A204.1 (cell line): Measurements from ENCODE around the gene IFT88.

Experiments
- FAIRE-seq: peaks from 2 replicates; lab custom pipeline; 2012; peaks lifted over from hg19 to GRCh38; lab: Jason Lieb, UNC

IFT88 gene, protein sequence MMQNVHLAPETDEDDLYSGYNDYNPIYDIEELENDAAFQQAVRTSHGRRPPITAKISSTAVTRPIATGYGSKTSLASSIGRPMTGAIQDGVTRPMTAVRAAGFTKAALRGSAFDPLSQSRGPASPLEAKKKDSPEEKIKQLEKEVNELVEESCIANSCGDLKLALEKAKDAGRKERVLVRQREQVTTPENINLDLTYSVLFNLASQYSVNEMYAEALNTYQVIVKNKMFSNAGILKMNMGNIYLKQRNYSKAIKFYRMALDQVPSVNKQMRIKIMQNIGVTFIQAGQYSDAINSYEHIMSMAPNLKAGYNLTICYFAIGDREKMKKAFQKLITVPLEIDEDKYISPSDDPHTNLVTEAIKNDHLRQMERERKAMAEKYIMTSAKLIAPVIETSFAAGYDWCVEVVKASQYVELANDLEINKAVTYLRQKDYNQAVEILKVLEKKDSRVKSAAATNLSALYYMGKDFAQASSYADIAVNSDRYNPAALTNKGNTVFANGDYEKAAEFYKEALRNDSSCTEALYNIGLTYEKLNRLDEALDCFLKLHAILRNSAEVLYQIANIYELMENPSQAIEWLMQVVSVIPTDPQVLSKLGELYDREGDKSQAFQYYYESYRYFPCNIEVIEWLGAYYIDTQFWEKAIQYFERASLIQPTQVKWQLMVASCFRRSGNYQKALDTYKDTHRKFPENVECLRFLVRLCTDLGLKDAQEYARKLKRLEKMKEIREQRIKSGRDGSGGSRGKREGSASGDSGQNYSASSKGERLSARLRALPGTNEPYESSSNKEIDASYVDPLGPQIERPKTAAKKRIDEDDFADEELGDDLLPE

DNA sequence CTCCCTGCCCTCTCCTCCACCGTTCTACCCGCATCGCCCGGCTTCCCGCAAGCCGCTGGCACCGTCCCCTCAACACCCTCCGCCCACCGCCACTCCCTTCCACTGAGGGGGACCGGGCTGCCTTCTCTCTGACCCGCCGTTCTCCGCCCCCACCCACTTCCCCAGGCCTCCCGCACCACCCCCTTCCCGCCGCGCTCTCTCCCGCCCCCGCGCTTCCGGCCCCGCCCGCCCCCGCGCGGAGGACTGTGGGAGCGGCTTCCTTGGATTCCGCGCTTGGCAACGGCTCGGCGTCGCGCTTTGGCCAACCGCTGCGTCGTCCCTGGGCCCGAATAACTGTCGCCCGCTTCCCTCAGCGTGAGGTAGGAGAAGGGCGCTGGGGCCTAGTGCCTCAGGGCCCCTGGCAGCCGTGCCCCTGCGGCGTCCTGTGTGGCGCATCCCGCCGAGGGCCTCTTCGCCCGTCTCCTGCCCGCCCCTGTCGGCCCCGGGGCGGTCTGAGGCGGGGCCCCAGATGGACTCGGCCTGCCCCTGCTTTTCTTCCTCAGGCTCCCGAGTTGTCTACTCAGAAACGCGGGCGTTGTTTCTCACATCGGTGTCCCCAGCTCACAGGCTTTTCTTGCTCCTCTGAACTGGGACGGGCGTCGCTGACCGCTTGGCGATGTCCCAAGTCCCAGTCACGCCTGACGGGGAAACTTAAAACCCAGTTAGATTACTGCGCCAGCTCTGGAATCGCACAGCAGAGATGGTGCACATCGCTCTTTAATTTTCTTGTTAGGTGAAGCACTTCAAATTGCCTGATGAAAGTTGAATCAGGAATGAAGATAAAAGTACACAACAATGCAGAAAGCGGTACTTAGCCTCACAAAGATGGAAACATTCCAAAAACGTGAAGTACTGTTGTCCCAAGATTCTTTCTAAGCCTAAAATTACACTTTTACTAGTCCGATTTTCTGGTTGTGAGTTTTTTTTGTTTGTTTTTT is at the start of gene IFT88:
IFT88 (plus strand) TSS at position 260 of the 977 bp plus-strand sequence. CDS start 7,229 bp downstream, outside the sequence.
- no peak for FAIRE-seq

DNA sequence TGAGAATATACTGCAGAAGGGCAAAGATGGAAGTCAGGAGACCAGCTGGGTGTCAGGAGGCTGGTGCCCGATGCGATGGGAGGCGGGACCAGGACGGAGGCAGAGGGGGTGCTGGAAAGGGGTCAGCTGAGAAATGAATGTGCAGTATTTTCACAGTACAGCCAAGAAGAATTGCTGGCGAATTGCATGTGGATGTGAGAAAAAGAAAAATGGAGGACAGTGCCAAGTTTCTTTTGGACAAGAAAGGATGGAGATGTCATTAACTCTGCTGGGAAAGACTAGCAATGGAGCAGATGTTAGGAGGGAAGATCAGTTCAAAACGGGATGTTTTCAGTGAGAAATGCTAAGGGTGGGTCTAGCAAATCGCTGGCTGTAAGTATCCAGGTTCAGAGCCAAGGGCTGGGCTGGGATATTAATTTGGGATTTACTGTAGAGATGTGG is 48.3 kb upstream of the IFT88 start:
- no peak for FAIRE-seq

DNA sequence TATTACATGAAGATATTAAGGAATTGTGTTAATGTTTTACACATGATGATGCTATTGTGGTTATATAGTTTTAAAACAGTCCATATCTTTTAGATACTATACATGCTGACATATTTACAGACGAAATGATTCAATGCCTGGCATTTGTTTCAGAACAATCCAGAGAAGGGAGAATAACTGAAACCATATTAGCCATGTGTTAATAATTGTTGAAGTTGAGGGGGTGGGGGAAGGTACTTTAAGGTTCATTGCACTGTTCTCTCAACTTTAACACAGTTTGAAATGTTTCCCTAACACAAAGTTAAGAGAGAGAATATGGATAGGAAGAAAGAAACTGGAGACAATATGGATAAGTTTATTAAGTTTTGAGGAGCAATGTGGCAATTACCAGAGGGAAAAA is 47.1 kb upstream of the IFT88 start:
- FAIRE-seq = no peak

DNA sequence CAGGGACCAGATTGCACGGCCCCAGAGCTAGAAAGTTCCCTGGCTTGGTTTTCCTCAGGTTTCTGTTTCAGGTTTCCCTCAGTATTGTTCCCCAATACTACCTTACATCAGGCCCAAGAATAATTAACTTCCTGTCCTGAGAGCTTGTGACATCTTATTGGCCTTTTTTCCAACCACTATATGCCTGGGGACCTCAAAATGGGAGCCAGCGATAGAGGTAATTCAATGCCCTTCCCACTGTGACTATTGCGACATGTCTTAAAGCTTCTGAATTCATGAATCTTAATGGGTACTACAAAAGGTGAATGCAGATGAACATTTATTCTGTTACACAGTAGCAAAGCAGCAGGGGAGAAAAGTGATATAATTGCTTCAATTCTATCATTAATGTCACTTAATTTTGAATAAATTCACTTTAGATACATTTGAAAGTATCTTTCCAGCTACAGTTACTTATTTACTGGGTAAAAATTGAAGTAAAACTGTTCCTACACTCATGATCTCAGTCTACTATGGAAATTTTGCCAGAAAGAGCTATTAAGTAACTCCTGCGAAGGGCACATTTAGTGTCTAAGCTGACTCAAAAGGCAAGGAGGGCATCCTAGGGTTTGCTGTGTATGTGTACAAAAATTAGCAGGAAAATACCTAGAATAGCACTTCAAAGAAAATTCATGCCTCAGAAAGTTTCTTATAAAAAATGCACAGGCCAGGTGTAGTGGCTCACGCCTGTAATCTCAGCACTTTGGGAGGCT is 45.4 kb upstream of the IFT88 start:
- FAIRE-seq = no peak

DNA sequence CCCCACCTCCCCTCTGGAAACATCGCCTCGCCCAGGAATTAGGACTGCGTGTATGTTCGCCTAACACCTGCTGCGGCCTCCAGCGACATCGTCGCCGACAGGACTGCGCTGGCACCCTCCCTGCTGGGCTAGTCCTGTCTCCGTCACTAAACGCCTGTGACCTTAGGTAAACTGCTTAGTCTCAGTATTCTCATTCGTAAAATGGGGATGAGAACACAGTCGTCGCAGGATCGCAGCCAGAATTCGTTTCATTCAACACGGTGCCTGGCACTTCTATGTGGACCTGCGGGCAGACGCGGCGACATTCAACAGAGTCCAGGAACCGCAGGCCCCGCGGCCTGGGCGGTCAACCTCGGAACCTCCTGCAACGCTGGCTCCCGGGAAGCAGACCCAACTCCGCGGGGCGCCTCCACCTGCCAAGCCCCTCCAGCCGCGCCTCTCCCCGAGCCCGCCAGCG is 41.8 kb upstream of the IFT88 start:
- FAIRE-seq = no peak

DNA sequence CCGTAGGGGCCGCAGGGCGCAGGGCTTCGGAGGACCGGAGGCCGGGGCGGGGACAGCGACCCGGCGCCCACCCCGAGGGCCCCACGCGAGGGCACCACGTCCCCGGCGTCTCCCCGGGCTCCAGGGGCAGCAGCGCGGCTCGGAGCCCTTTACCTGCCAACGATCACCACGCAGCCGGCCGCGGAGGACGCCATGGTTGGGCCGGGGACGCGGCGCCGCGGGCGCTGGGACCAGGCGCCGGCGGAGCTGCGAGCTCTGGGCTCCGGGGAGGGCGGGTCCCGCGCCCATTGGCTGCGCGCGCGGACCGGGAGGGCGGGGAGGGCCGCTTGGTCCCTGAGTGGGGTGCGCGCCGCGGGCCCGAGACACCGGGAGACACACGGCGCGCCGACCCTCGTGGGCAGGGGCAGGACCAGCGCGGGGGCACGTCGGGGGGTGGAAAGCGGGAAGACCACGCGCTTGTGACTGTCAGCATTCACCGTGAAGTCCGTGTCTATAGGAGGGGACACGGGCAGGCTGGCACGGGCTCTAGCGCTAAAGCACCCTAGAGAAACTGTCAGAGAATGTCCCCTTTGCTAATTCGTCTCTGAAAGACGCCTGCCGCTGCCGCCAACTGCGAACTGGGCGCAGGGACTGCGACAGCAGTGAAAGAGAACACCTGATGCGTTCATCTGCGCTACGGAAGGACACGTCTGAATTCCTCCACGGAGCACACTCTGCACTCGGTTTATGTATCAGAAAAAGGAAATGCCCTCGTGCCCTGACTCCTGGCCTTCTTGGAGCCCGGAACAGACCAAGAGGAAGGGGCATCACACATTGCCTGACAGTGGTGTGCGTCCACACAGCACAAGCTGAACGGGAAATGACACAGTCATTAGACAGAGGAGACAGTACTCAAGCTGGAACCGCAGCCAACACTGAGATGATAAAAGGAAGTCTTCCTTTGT is 41.1 kb upstream of the IFT88 start, which contains the start of gene CRYL1:
CRYL1 (minus strand) TSS at position 257 of the 944 bp plus-strand sequence; CDS start at position 194, 63 bp downstream.
- no peak for FAIRE-seq

DNA sequence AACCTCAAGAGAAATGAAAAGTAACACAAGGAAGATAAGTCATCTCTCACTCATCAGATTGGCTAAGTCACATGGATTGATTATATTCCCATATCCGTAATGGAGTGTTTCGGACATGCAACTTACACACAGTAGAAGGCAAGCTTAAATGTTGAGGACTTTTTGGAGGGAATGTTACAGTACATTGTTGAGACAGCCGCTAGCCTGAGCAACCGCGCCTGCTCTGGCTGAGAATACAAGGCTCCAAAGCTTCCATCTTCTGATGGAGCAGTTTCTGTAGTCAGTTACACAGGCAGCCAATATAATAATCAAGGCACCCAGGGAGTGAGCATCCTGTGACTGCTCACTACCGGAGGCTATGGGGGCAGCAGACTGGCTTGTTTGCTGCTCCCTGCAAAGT is 40.3 kb upstream of the IFT88 start:
- FAIRE-seq = no peak

DNA sequence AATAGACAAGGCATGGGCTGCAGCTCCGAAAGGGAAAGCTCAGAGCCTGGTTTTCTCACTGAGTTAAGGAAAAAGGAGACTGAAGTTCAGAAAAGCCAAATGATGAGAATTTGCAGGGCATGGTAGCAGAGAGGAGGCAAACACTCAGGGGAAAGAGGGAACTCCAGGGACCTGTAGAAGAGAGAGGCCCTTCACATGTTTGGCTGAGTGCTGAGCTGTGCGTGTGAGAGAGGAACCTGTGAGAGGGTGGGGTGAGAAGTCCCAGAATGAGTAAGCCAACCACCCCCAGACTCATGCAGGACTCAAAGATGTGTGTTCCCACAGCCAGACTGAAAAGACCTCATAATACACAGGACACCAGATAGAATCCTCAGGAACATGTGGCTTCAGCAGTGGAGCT is 38.5 kb upstream of the IFT88 start:
- FAIRE-seq = no peak

DNA sequence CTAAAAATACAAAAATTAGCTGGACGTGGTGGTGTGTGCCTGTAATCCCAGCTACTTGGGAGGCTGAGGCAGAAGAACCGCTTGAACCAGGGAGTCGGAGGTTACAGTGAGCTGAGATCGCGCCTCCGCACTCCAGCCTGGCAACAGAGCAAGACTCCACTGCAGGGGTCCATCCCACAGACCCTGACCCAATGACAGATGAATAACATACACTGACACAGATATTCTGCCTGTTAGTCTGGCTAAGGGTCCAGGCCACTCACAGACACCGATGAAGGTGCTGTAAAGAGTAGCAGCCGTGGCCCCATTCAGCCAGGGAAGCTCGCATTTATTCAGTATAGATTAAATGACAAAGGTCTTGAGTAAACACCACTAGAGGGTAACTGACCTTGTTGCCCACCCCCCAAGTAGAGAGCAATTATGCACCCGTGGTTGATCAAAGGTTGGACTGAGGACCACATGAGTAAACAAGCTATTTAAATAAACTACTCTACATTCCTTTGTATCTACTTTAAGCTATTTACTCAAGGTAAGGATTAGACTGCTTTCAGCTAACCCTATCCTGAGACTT is 32.8 kb upstream of the IFT88 start:
- no peak for FAIRE-seq

DNA sequence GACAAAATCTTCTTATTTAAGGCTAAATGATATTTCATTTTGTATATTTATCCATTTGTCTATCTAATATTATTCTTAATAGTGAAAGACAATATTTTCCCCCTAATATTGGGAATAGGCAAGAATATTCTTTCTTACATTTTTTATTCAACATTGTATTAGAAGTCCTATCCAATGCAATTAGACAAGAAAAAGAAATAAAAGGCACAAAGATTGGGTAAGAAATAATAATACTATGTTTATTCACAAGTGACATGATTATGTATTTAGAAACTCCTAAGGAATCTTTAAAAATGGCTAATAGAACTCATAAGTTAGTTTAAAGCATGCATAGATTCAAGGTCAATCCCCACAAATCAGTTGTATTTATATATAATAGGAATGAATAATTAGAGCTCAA is 30.0 kb upstream of the IFT88 start:
- peak; percentile 63 for FAIRE-seq

DNA sequence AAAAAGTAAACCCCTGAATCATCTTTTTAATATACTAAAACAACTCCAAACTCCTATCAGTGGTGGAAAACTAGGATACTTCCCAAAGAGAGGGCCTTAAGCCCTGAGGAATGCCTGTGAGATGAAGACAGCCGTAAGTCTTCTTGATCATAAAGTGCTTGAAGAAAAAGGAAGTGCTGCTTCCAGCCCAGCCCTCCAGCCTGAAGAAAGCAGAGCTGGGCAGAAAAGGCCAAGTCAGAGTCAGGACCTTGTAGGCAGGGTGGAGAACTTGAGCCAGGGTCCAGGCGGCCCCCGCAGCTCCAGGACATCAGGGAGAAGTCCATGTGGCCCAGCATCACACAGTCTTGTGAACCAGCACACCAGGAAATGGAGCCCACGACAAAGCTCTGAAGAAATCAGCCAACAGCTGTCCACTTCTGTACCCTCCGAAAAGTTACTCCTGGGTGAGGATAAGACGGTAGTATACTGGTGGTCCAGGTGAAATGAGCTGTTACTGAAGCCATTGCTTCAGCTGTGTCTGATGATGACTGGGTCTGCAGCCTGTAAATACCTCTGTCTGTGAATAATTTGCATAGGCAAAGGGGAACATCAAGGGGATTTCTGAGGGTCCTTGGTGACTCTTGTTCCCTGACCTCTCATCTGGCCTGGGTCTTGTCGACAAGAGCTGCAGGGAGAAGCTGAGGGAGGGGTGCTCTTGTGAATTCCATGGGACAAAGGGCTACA is 22.6 kb upstream of the IFT88 start:
- FAIRE-seq = no peak

DNA sequence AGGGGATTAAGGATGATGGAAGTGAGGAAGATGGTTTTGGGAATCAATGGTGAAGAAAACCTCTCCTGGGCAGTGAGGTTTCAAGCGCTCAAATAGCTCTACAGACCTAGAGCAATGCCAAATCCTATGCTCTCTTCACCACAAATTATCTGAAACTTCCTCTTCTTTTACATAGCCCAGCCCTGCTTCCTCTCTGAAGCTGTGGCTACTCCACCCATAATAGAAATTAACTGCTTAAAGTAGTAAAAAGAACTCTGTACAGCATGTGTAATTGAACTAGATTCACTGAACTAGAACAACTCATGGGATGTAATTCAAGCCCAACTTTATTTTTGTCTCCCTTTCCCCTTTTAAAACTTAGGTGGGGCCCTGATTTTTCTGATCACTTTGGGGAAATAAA is 20.4 kb upstream of the IFT88 start:
- FAIRE-seq = no peak

DNA sequence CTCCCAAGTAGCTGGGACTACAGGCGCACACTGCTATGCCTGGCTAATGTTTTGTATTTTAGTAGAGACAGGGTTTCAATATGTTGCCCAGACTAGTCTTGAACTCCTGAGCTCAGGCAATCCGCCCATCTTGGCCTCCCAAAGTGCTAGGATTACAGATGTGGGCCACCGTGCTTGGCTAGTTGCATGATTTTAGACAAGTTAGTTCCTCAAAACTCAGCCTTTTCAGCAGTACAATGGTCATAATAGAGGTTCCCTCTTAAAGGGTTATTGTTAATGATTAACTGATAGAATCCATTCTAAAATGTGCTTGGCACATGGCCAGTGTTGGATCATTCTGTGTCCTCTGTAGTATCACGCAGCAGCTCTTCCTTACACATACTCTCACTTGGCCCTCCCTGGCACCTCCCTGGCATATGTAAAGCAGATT is 19.5 kb upstream of the IFT88 start:
- no peak for FAIRE-seq

DNA sequence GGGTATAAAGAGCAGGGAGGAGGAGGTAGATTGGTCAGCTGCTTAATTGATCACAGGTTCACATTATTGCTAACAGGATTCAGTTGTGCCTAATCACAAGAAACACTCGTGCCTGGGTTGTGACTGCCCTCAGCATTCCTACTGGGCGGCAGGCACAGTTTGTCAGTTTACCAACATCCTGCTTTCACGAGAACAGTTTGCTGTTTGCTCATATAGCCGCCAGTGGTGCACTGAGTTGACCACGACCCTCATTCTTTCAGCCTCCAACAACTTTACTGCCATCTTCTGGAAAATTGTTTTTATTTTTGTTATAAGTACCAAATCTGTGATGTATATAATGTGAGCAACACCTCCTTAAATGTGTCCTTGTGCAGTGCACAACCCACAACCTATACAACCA is 16.2 kb upstream of the IFT88 start:
- FAIRE-seq = no peak

DNA sequence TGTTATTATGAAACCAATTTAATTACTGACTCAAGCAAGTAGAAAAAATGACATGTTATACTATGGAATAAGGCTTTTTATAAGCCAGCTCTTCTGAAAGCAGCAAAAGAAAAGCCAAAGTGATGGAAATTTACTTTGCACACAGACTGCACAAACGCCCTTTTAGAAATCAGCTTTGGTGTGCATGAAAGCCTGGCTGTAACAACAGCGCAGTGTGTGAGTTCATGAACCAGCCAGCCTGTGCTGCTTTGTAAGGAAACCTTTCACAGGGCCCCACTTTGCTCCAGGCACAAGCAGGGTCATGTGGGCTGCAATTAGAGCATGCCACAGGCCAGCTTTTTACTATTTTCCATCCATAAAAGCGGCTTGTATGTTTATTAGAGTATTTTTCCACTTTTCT is 13.6 kb upstream of the IFT88 start:
- FAIRE-seq = no peak

DNA sequence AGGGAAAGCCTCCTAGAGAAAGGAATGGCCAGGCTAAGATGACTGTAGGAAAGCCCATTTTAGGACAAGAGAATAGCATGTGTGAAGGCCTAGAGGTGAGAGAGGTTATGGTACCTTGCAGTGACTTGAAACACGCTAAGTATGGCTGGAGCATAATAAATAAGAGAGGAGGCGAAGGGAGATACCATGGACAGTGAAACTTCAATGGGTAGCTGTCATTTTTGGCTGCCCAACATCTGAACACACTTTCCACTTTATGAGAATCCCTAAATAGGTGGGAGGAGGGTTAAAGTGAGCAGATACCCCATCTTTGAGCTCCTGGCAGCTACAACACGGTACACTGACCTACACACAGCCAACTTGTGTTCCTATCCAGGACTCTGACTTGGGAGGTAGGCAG is 8.0 kb upstream of the IFT88 start:
- no peak for FAIRE-seq

DNA sequence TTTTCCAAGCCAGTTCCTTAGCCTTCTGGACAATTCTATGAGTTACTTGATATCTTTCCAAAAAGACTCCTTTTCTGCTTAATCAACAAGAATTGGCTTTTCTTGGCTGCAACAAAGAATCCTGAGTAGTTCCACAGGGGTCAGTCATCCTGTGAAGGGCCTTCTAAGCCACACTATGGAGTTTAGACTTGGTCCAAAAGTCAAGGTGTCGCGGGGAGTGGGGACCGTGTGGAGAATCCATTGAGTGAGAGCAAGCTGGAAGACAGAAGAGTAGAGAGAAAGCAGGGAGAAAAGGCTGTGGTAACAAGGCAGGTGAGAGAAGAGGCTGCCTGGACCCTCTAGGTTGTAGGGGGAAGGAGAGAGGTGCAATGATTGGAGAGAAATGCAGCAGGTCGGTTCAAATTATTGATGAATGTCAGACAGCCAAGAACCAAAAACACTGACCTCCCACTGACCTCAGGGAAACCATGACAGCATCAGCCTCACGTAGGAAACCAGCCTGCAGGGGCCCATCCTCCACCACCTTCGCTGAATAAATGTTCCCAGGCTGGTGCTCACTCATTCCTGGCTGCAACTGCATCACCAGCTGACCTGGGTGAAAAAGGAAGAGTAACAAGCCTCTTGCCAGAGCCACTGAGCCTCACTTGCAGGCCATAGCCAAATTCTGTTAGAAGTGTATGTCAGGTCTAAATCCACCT is 7.1 kb upstream of the IFT88 start:
- FAIRE-seq = no peak

DNA sequence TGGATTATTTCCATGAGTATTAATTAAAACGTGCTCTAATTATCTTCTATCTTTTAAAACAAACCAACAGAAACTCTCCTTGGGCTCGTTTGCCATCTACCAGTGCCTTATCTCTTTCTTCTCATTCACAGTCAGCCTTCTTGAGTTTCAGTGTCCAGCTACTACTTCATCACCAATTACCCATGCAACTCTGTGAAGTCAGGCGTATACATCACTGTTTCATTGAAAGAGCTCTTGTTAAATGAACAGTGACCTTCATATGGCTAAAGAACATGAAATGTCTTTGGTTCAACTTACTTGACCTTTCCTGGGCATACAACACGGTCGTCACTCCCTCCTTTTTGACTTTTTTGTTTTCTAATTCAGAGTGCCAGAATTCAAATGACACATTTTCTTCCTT is 5.2 kb upstream of the IFT88 start:
- no peak for FAIRE-seq
